ENCODE measurements around the gene PCDH7. TPM values are rescaled to one million over a fixed set of nuclear protein-coding genes. Genes with fewer than 3 reads are reported as not detected.

Gene PCDH7
- total RNA-seq, 4 donors from 2014 or later = 4.9 to 42.1 (median 7.6) TPM

GRCh38 chr4:30719454-30720020 lies 632 bp upstream of the PCDH7 start:
- DNase-seq = peak in 2 of 3 donors; percentile 48 to 60
- TF ChIP-seq POLR2A (IDR thresholded peaks at IDR 0.05) = no peak
- TF ChIP-seq, protein P1, sequence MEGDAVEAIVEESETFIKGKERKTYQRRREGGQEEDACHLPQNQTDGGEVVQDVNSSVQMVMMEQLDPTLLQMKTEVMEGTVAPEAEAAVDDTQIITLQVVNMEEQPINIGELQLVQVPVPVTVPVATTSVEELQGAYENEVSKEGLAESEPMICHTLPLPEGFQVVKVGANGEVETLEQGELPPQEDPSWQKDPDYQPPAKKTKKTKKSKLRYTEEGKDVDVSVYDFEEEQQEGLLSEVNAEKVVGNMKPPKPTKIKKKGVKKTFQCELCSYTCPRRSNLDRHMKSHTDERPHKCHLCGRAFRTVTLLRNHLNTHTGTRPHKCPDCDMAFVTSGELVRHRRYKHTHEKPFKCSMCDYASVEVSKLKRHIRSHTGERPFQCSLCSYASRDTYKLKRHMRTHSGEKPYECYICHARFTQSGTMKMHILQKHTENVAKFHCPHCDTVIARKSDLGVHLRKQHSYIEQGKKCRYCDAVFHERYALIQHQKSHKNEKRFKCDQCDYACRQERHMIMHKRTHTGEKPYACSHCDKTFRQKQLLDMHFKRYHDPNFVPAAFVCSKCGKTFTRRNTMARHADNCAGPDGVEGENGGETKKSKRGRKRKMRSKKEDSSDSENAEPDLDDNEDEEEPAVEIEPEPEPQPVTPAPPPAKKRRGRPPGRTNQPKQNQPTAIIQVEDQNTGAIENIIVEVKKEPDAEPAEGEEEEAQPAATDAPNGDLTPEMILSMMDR (IDR thresholded peaks at IDR 0.05) = no peak
- Histone ChIP-seq H3K27ac (peak overlapping the region; percentile 17 to 75 (median 60)), H3K27me3 (peaks cover 0 to 12% of the 10 kb centered on the region in 2 donors), H3K4me3 (peak overlapping the region; percentile 18 to 58 (median 40)), H3K36me3 (no peaks in the 10 kb centered on the region), H3K9me3 (no peaks in the 10 kb centered on the region), H3K4me1 (peaks cover 0 to 51% (median 0%) of the 10 kb centered on the region in 4 donors)

- peak overlapping the region; percentile 26 to 58 (median 42) for H3K4me3 ChIP-seq
- peak in 1 of 3 donors; percentile 49 for DNase-seq
- H3K27me3 ChIP-seq = peaks cover 0 to 12% of the 10 kb centered on the region in 2 donors
- TF ChIP-seq, protein P1 (IDR thresholded peaks at IDR 0.05) = no peak
- no peak for TF ChIP-seq POLR2A (IDR thresholded peaks at IDR 0.05)
- H3K27ac ChIP-seq = peak overlapping the region in 3 of 4 donors; percentile 42 to 75 (median 60)
- H3K36me3 ChIP-seq = no peaks in the 10 kb centered on the region
- H3K4me1 ChIP-seq = peaks cover 0 to 51% (median 0%) of the 10 kb centered on the region in 4 donors
- no peaks in the 10 kb centered on the region for H3K9me3 ChIP-seq
Observed at GRCh38 chr4:30720661-30721184, 554 bp downstream of the PCDH7 start.

DNA sequence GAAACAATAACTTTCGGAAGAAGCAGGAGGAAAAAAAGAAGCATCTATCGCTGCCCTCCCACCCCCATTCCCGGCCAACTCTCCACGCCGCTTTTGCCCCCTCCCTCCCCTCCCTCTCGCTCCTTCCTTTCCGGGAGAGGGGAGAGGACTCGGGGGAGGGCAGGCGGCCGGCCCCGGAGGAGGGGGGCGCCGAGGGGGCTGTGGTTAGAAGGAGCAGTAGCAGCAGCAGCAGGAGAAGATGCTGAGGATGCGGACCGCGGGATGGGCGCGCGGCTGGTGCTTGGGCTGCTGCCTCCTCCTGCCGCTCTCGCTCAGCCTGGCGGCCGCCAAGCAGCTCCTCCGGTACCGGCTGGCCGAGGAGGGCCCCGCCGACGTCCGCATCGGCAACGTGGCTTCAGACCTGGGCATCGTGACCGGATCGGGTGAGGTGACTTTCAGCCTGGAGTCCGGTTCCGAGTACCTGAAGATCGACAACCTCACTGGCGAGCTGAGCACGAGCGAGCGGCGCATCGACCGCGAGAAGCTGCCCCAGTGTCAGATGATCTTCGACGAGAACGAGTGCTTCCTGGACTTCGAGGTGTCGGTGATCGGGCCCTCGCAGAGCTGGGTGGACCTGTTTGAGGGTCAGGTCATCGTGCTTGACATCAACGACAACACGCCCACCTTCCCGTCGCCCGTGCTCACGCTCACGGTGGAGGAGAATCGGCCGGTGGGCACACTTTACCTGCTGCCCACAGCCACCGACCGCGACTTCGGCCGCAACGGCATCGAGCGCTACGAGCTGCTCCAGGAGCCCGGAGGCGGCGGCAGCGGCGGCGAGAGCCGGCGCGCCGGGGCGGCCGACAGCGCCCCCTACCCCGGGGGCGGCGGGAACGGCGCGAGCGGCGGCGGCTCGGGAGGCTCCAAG lies 1.3 kb downstream of the PCDH7 start:
- TF ChIP-seq POLR2A (IDR thresholded peaks at IDR 0.05) = no peak
- TF ChIP-seq, protein P1 (IDR thresholded peaks at IDR 0.05) = peak in 3 of 6 experiments; percentile 46 to 49 (median 49)
- Histone ChIP-seq H3K27ac (peak overlapping the region in 3 of 4 donors; percentile 42 to 75 (median 60)), H3K36me3 (no peaks in the 10 kb centered on the region), H3K27me3 (peaks cover 0 to 12% of the 10 kb centered on the region in 2 donors), H3K4me3 (peak overlapping the region; percentile 26 to 58 (median 42)), H3K9me3 (no peaks in the 10 kb centered on the region), H3K4me1 (peaks cover 0 to 48% (median 0%) of the 10 kb centered on the region in 4 donors)
- peak in 2 of 3 donors; percentile 47 to 64 for DNase-seq

- Histone ChIP-seq H3K27me3 (peaks cover 0 to 12% of the 10 kb centered on the region in 2 donors), H3K36me3 (no peaks in the 10 kb centered on the region), H3K9me3 (no peaks in the 10 kb centered on the region), H3K27ac (peak overlapping the region in 2 of 4 donors; percentile 60 to 75), H3K4me3 (peak overlapping the region; percentile 26 to 58 (median 42)), H3K4me1 (peaks cover 0 to 45% (median 0%) of the 10 kb centered on the region in 4 donors)
- DNase-seq = no peak
- no peak for TF ChIP-seq POLR2A (IDR thresholded peaks at IDR 0.05)
- TF ChIP-seq, protein P1 (IDR thresholded peaks at IDR 0.05) = no peak
Observed at GRCh38 chr4:30722092-30722358, 1.9 kb downstream of the PCDH7 start.

DNA sequence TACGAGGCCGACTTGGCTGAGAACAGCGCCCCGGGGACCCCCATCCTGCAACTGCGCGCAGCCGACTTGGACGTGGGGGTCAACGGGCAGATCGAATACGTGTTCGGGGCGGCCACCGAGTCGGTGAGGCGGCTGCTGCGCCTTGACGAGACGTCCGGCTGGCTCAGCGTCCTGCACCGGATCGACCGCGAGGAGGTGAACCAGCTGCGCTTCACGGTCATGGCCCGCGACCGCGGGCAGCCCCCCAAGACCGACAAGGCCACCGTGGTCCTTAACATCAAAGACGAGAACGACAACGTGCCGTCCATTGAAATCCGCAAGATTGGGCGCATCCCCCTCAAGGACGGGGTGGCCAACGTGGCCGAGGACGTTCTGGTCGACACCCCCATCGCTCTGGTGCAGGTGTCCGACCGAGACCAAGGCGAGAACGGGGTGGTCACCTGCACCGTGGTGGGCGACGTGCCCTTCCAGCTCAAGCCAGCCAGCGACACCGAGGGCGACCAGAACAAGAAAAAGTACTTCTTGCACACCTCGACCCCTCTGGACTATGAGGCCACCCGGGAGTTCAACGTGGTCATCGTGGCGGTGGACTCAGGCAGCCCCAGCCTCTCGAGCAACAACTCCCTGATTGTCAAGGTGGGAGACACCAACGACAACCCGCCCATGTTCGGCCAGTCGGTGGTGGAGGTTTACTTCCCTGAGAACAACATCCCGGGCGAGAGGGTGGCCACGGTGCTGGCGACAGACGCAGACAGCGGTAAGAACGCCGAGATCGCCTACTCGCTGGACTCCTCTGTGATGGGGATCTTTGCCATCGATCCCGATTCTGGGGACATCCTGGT lies 2.4 kb downstream of the PCDH7 start:
- Histone ChIP-seq H3K27ac (peak overlapping the region in 2 of 4 donors; percentile 60 to 75), H3K36me3 (no peaks in the 10 kb centered on the region), H3K27me3 (peaks cover 0 to 12% of the 10 kb centered on the region in 2 donors), H3K4me1 (peaks cover 0 to 39% (median 0%) of the 10 kb centered on the region in 4 donors), H3K4me3 (peak overlapping the region; percentile 26 to 58 (median 42)), H3K9me3 (no peaks in the 10 kb centered on the region)
- TF ChIP-seq, protein P1 (IDR thresholded peaks at IDR 0.05) = no peak
- no peak for TF ChIP-seq POLR2A (IDR thresholded peaks at IDR 0.05)
- peak in 1 of 3 donors; percentile 42 for DNase-seq
